Stimulated activated CD8-positive, alpha-beta memory T cell treated with anti-CD3 and anti-CD28 coated beads, Interleukin-4, amount 100 ng/mL, for 4 hours (primary cell): ENCODE measurements around the gene CLMN.
"Not testable (repeated sequence)": the region's sequence is repeated elsewhere in the genome, so short reads cannot be mapped to it uniquely, and the experiment has no call there.

Source experiments
- DNase-seq, 2 donors: peaks; one replicate each; pipeline ENCODE4 v3.0.0-alpha.2; 2020; ENCODE audit warnings: low read depth in 2 of 2, low spot score in 1 of 2

The CLMN gene

DNA sequence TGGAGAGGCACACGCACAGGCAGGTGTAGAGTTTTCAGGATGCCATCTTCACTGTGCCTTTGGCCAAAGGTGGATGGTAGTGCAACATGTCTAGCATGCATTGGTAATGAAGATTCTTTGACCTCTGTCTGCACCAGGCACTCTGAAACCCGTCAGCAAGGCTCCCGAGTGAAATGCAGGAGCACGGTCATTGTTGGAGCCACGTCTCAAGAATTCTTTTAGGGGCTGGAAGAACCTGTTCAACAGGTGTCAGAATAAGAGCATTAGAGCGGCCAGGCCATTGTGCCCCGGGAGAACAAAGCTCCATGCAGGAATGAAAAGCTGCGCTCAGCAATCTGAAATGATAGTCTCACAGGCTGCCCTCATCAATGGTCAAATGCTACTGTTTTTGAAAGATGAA is 122.2 kb downstream of the CLMN start:
- DNase-seq = no peak

DNA sequence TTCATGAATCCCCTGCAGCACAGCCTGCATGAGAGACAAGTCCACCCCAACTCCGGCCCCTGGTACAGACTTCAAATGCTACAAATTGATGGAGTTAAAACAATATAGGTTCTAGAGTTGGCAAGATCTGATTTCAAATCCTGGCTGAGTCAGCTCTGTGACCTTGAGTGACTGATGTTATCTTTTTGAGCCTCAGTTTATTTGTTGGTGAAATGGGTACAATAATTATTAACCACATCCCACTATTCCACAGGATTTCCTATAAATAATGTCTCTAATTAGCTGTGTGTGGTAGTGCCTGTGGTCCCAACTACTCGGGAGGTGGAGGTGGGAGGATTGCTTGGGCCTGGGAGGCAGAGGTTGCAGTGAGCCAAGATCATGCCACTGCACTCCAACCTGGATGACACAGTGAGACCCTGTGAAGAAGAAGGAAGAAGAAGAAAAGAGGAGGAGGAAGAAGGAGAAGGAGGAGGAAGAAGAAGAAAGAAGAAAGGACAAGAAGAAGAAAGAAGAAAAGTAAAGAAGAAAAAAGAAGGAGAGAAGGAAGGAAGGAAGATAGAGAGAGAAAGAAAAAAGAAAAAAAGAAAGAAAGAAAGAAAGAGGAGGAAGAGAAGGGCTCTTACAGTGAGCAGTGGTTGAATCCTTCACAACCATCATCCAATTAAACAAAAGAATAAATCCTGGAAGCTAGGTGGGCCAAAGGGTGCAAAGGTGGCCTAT is 122.7 kb downstream of the CLMN start:
- no peak for DNase-seq

DNA sequence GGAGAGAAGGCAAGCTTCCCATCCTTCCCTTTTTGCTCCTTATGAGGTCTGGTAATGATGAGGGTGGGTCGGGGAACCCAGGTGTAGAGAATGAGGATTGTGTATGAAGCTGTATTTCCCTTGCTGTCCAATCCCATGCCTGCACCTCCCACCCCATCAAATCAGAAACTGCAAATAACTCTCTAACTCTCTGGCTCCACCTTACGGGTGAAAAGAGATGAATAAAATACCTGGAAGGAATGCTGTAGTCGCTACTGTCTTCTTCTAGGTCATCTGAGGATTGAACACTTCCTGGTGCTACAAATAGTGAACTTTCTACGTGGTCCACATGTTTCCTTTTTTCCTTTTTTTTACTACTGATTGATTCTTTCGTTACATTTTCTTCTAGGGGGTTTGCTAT is 123.4 kb downstream of the CLMN start:
- no peak for DNase-seq

DNA sequence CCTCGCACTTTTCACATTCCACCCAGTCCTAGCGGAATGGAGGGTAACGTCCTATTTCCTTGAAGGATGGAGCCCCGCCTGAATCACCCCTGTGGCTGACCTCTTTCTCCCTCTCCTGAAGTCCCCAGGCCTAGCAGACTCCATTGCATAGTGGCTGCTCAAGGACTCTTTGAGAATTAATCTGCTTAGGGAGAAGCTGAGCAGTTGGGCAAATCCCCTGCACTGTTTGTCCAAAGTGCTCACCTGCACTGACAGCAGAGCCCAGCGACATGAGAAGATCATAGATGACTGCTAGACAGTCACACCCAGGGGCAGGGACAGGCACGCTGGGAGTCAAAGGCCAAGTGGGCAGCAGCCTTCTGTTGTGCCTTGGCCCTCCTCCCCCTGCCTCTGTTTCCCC is 124.7 kb downstream of the CLMN start:
- no peak for DNase-seq

DNA sequence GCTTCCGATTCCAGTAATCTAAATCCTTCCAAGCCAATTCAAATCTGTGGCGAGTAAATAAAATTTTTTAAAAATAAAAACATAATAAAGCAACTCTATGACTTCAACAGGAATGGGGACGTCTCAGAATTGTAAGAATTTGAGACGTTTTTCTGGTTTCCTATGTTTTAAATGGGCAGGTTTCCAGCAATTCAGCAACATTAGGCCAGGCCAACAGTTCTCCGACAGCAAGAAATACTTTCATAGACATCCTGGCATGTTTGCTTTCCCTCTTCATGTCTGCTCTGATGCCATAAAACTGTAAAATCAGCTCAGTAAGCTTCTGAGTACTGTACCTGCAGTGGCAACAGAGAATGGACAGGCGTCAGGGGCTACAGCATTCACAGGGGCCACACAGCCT is 126.6 kb downstream of the CLMN start:
- DNase-seq = no peak

DNA sequence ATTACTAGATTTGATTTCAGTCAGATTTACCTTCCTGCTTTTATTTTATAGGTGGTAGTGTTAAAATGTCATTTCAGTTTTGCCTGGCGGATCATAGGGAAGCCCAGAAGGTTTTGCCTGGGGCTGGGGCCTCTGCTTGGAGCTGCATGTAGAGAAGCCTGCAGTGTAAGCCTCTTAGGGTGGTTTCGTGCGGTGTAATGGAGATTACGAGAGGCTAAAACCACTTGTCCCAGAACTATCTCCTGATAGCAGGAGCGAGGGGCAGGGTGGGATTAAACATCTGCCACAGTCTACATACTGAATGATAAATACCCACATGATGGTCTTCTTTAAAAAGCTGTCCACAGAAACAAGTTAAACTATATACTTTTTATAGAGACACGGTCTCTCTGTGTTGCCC is 127.4 kb downstream of the CLMN start:
- no peak for DNase-seq

DNA sequence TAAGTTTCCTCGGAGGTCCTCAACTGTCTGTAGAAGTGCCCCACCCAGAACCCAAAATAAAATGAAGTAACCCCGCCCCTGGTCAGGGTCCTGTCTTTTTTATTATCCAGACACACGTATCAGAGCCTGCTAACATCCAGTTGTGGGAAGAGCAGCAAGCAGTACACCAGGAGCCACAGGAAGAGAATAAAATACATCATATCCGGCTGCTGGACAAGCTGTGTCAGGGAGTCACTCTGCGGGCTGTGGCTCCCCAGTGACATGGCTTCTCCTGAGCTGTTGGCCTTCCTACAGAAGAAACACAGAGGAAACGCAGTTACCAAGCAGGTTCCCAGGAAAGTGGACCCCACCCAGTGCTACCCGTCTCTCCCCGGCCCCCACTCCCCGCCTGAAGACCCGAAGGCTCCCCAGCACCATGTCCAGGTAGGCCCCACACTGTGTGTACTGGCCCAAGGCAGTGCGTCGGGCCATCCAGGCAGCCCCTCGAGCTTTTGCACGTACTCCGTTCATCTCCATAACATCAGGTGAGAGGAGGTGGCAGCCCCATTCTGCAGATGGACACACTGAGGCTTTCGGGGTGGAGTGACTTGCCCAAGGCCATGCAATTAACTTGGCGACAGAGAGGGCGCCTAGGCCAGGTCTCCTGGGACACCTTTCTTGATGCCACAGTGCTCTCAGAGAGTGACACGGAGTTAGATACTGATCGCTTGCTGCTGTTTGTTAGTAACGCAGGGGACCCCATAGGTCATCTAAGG is 128.1 kb downstream of the CLMN start:
- DNase-seq = no peak

DNA sequence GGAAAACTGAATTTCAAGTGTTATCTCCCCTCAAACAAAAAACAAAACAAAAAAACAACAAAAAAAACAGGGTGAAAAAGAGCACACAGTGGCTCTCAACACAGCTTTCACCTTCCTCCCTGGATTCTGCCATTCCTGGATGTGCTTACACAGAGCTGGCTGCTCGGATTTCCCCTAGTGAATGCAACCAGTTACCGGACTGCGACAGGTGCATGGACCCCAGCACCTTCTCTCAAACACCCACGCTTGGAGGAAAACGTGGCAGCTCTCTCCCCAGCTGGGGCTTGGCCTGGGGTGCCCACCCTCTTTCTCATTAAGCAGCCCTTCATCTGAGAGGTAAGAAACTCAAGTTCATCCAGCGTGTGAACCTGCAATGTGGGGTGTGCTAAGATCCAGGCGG is 128.9 kb downstream of the CLMN start:
- no peak for DNase-seq

DNA sequence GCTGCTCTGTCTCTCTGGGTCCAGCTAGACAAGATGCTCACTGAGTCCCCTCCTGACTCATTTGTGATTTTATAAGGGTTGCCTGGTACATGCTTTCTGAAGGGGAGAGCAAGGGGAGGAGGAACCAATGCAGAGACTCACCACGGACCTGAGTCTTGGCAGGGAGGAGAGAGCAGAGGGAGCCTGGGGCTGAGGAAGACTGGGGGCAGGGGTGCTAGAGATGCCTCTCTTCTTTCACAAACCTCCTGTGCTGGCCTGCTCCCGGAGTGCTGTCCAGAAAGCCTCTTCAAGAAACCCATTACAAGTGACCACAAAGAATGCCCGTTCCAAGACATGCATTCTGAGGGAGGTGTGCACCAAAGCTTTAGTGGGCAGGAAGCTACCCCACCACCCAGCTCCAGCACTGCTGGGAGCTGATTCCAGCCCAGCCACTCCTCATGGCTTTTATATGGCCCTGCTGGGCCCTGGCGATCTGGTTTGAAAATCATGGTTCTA is 129.3 kb downstream of the CLMN start:
- DNase-seq = no peak

DNA sequence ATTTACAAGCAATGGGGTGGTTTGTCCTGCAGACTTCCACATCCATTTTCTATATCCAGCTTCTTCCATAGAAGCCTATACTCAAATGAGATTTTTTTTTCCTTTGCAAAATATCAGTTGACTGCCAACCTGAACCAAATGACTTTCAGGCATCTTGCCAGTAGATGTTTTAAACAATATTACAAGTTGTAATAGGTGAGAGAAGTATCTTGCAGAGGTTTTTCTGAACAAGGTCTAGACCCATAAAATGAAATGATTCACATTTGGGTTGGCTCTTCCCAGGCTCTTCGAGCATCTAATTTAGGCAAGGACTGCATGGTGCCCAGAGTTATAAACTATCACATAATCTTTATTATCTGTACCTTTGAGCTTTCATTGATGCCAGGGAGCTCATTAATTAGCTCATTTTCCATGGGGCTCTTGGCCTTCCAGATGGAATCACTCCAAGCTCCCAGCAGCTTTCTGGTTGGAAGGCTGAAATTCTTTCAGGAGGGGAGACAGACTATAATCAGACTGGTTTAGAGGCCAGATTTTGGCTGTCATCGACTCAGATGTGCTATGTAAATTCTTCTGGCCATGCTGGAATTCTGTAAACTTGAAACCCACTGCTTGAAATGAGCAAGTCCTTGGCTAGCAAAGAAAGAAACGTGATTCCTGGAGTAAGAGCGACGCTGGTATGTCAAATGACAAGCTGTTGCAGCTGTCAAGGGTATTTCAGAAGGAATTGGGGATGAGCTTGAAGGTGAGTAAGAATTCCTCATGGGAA is 130.2 kb downstream of the CLMN start:
- DNase-seq = no peak

DNA sequence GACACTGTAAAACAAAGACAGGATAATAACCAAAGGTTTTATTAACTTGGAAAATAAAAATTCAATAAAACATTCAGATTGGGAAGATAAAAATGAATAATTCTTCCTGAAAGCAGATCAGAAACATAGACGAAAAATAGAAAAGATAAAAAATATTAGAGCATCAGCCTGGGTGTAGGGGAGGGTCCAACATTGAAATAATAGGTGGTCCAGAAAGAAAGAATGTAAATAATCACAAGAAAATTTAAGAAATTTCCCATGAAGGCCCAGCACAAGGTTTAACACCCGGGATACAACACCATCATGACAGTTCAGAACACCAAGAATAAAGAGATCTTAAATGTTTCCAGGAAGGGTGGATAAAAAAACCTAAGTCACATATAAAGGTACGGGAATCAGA is 131.3 kb downstream of the CLMN start:
- no peak for DNase-seq

DNA sequence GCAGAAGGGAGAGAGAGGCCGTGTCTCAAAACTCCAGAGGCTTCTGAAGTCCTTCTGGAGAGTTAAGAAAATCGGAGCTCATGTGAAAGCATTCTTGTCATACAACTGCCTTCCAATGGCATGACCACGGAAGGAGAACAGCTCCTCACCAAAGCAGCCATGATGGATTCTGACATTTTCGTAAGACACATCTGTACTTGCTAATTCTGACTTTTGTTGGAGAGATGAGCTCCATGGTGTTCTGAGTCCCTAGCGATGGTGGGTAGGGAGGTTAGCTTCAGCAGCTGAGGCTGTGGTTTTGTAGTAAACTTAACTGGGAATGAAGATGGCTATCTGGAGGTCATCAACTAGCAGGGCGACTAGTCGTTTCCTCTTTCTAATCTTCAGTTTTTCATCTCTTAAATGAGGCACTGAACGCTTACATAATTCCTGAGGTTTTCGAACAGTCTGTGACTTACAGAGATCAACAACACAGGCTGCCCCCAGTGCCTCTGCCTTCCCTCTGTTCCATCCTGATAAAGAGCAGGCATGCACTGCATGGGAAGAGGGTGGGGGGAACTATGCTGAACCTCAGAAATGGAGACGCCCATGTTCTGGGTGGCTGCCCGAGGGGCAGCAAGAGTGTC is 133.8 kb downstream of the CLMN start:
- DNase-seq = no peak

DNA sequence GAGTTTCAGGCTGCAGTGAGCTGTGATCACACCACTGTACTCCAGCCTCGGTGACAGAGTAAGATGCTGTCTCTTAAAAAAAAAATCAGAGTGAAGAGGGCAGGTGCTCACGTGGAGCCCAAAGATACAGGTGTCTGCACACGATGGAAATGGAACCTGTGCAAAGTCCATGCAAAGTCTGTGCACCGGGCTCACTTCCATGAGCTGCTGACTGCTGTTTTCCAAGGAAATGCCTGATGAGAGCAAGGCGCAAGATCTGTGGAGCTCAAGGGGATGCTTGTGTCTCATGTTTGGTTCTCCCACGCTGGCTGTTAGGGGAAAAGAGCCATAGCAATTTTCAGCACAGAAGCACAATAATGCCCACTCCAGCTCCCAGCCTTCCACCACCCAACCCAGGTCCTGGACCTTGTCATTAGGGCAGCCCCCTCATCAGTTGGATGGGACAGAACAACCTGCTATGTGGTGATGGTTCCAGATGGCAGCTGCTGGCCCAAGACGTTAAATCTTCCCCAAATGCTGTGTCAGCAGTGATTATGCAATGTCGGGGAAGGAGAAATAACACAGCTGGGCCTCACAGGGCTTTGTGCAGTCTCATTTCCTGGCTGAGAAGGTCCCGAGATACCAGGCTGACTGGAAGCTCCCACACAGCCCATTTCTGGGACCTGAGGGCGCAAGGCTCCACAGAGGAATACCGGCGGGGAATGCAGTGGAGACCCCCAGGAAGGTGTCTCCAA is 134.5 kb downstream of the CLMN start:
- DNase-seq = no peak

DNA sequence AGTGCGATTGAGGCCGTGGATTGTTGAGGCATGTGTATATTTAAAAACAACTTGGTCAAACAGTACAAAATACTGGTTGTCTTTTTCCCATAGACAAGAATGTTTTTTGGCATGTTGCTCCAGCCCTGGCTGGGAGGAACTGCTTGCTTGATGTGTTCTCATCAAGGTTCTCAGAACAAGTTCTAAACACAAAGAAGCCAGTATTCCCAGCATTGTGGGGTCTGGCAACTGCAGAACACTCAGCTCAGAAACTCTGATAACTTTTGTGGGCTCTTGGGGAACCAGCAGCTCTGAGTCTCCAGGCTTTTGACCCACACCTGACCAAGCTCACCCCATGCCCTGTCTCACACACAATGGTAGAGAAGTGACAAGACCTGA is 135.3 kb downstream of the CLMN start:
- DNase-seq = no peak

DNA sequence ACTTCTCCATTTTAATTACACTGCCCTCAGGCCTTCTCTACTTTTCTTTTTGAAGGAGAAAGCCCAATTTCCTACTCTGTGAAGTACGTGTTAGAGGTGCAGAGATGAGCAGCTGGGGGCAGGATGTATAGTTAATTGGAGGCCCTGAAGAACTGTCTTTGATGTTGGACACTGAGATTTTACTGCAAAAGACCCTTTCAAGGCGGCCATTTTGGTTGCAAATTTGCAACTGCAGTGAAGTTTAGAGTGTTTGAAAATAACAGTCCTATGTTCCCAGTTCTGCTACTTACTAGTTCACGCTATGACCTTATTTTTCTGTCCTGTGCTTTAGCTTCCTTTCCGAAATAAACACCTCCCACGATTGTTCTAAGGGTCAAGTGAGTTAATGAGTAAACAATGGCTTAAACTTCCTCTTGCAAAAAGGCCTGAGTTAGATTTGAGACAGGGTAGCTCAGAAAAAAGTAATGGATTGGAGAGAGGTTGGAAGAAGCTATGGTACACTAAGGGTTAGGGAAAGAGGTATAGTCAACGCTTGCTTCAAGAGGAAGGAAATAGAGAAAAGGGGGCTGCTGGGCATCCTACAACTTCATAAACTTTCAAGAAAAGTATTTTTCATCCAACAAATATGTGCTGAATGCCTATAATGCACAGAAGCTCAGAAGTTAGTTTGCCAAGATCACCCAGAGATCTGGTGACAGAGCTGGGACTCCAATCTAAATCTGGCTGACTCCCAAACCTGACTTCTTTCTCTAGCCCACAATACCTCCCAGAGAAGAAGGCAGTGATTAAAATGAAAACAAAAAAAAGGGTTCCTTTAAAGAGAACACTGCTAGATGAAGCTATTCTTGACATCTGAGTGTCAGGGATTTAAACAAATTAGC is 135.9 kb downstream of the CLMN start:
- DNase-seq = no peak

DNA sequence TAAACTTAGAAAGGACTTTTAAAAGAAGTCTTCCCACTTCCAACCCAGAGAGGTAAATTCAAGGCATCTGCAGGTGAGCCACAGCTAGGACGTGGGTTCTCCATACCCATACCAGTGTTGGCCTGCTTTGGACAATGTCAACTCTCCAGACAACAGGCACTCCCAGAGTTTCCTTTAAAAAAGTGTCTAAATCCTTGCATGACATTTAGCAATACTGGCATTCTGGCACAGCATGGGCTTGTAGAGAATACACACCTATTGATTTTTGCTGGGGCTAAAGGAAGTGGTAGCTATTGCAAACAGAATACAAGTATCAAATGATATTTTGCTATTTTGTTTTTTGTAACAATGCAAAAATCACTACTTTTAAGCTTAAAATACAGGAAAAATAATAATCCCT is 136.6 kb downstream of the CLMN start:
- DNase-seq = no peak

DNA sequence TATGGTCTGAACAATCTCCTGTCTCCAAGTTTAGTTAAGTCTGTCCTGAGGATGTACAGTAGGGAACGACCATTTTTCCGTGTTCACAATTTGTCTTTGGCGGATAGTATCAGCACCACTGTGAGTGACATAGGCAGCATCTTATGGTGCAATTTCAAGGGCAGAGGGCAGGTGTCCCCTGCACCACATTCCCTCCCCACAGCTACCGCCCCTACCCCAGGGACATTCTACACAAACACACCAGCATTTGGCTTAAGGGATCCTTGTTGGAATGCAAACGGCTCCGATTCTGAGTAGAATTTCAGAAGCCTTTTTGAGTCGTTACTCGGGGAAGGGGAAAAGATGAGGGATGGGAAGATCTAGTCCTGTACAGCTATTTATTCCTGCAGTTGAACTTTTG is 137.3 kb downstream of the CLMN start:
- no peak for DNase-seq

DNA sequence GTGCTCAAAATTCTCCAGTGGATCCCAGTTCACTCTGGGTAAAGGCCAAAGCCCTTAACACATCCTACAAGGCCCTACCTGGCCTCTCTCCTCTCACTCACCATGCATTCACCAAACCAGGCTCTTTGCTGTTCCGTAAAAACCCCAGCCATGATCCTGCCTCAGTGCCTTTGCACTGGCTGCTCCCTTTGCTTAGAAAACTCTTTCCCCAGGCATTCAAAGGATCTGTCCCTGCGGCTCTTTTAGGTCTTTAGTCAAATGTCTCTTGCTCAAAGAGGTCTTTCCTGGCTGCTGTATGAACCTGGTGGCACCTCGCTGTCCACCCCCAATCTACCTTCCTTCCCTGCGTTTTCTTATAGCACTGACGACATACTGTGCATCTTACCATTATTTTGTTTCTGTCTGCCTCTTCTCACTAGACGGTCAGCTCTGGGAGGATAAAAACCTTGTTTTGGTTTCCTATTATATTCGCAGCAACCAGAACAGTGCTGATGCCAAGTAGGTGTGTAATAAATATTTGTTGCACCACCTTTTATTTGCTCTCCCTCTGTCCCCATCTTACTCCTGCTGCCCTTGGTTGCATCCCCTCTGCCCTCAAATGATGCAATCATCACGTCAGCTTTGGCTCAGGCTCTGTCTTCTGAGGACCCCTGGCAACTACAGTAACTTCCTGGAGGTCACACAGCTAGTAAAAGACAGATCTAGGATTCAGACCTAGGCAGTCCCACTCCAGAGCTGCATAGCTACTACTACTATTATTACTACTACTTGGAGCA is 138.6 kb downstream of the CLMN start:
- DNase-seq = no peak

DNA sequence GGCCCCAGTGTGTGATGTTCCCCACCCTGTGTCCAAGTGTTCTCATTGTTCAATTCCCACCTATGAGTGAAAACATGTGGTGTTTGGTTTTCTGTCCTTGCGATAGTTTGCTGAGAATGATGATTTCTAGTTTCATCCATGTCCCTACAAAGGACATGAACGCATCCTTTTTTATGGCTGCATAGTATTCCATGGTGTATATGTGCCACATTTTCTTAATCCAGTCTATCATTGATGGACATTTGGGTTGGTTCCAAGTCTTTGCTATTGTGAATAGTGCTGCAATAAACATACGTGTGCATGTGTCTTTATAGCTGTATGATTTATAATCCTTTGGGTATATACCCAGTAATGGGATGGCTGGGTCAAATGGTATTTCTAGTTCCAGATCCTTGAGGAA is 144.0 kb downstream of the CLMN start:
- DNase-seq = not testable (repeated sequence)
